HepG2 (cell line): ENCODE results near the gene BCL6. TPM values are rescaled to one million over a fixed set of nuclear protein-coding genes. Genes with fewer than 3 reads are reported as not detected.
A peak's percentile ranks its signal among the peaks of the same experiment; 100 is the strongest.

Experiments
- AFF4 ChIP-seq: sonication (generic); formaldehyde crosslinking; IDR thresholded peaks from 2 replicates; pipeline ENCODE4 v1.4.0; 2020; ENCODE audit warnings: missing genetic modification reagents
- AKAP8 ChIP-seq: sonication (generic); formaldehyde crosslinking; IDR thresholded peaks from 2 replicates; pipeline ENCODE4 v1.5.1; 2020; ENCODE audit warnings: mild to moderate bottlenecking, missing genetic modification reagents
- ASH2L ChIP-seq: fragments of 300-600, 200-600 bp; sonication (generic); IDR thresholded peaks from 2 replicates; pipeline ENCODE4 v1.7.0; 2017; ENCODE audit warnings: low read depth, mild to moderate bottlenecking, moderate library complexity, mixed read lengths, low read length; ENCODE audit not compliant: insufficient read length
- HBP1 ChIP-seq: IDR thresholded peaks from 2 replicates; pipeline ENCODE4 v1.6.1; 2016; ENCODE audit warnings: low read depth, control low read depth
- HDAC1 ChIP-seq: sonication (generic); formaldehyde crosslinking; IDR thresholded peaks from 2 replicates; pipeline ENCODE4 v1.5.1; 2020; ENCODE audit warnings: mild to moderate bottlenecking, missing genetic modification reagents
- HNRNPL ChIP-seq: fragments of 200-400 bp; formaldehyde crosslinking; IDR thresholded peaks from 2 replicates; pipeline ENCODE4 v1.6.1; 2017; ENCODE audit warnings: mild to moderate bottlenecking, low read depth, low read length
- NFIC ChIP-seq: IDR thresholded peaks from 2 replicates; pipeline ENCODE4 v1.6.1; 2012; ENCODE audit warnings: mild to moderate bottlenecking, low read length, inconsistent platforms
- POLR2A ChIP-seq, 2 experiments: IDR thresholded peaks; 2 replicates each; pipeline ENCODE4 v1.6.1; 2011; ENCODE audit warnings: low read depth in 2 of 2, low read length in 2 of 2, mild to moderate bottlenecking in 1 of 2, moderate library complexity in 1 of 2; ENCODE audit not compliant: insufficient read depth in 1 of 2
- POLR2AphosphoS5 ChIP-seq: IDR thresholded peaks from 2 replicates; pipeline ENCODE4 v1.6.1; 2012; ENCODE audit warnings: low read depth, low read length
- RBFOX2 ChIP-seq: fragments of 200-400 bp; formaldehyde crosslinking; IDR thresholded peaks from 2 replicates; pipeline ENCODE4 v1.6.1; 2017; ENCODE audit warnings: low read depth, mild to moderate bottlenecking, low read length
- REL ChIP-seq: sonication (generic); formaldehyde crosslinking; conservative IDR thresholded peaks from 2 replicates; pipeline ENCODE4 v1.8.0; 2022; ENCODE audit warnings: mild to moderate bottlenecking, missing genetic modification reagents, moderate library complexity
- SIN3A ChIP-seq: IDR thresholded peaks from 2 replicates; pipeline ENCODE4 v1.6.1; 2011; ENCODE audit warnings: low read depth, mild to moderate bottlenecking, control low read depth, low read length, borderline replicate concordance
- SSRP1 ChIP-seq: IDR thresholded peaks from 2 replicates; pipeline ENCODE4 v1.6.1; 2016; ENCODE audit warnings: control low read depth
- TSC22D2 ChIP-seq: sonication (generic); formaldehyde crosslinking; IDR thresholded peaks from 2 replicates; pipeline ENCODE4 v1.5.1; 2020; ENCODE audit warnings: missing genetic modification reagents, mild to moderate bottlenecking, borderline replicate concordance
- UBTF ChIP-seq: sonication (generic); formaldehyde crosslinking; IDR thresholded peaks from 2 replicates; pipeline ENCODE4 v1.4.0; 2020; ENCODE audit warnings: mild to moderate bottlenecking, missing genetic modification reagents
- ZNF44 ChIP-seq: sonication (generic); formaldehyde crosslinking; IDR thresholded peaks from 2 replicates; pipeline ENCODE4 v1.5.1; 2020; ENCODE audit warnings: mild to moderate bottlenecking, missing genetic modification reagents
- ZNF558 ChIP-seq: sonication (generic); formaldehyde crosslinking; IDR thresholded peaks from 2 replicates; pipeline ENCODE4 v1.9.0; 2022; ENCODE audit warnings: mild to moderate bottlenecking, missing genetic modification reagents, borderline replicate concordance
- ZNF563 ChIP-seq: sonication (generic); formaldehyde crosslinking; IDR thresholded peaks from 2 replicates; pipeline ENCODE4 v1.8.0; 2022; ENCODE audit warnings: mild to moderate bottlenecking, moderate library complexity, missing genetic modification reagents
- ZNF784 ChIP-seq: sonication (generic); formaldehyde crosslinking; IDR thresholded peaks from 2 replicates; pipeline ENCODE4 v1.5.1; 2020; ENCODE audit warnings: missing genetic modification reagents, mild to moderate bottlenecking, borderline replicate concordance
- ZNF879 ChIP-seq: sonication (generic); formaldehyde crosslinking; IDR thresholded peaks from 2 replicates; pipeline ENCODE4 v1.8.1; 2023; ENCODE audit warnings: missing genetic modification reagents
- polyA plus RNA-seq, 8 experiments: library from polyadenylated mRNA; depleted of rRNA in 3 of 8; stranded (reverse) in 7 of 8; unstranded in 1 of 8; fragments of >200 nt; fragmentation: Illumina TruSeq in 4 of 8; extraction: Trizol in 4 of 8; gene quantifications; 2 replicates each; pipeline versions ENCODE4 v1.2.1 to v1.2.3, GENCODE V29; 2011 to 2016; ENCODE audit warnings: low read depth in 4 of 8, missing spikeins in 1 of 8, mixed read lengths in 1 of 8; ENCODE audit not compliant: insufficient read depth in 1 of 8
- total RNA-seq, 5 experiments: library from RNA; depleted of rRNA; stranded (reverse); fragments of >200 nt; fragmentation: Illumina TruSeq; extraction: Trizol; gene quantifications; 2 replicates each; pipeline ENCODE4 v1.2.3, GENCODE V29; 2016; ENCODE audit warnings: low read depth in 1 of 5

The BCL6 gene
- total and polyA plus RNA-seq, 2 of the 13 experiments (the other 11 are each of a cell fraction or from before 2014, with no cell fraction given) = 21.2 to 53.7 TPM

GRCh38 chr3:187744169-187745151 is 808 bp downstream of the BCL6 start (continued):
- TF ChIP-seq AKAP8 (CRISPR knock-in tag) (peak; percentile 54; the same call in 1 of the 2 replicates), HNRNPL (0 out of 2 replicates have a peak, but pooled peaks have one; percentile 28), ZNF44 (CRISPR knock-in tag) (no peak), NFIC (peak; percentile 39; the same call in 1 of the 2 replicates), POLR2A (IDR thresholded peaks at IDR 0.05; ENCODE audit: insufficient read depth in 1 of 2, low read depth in 2 of 2, low read length in 2 of 2) (peak; percentile 12 to 18; a peak in 1 of 4 replicates), ZNF563 (CRISPR knock-in tag) (0 out of 2 replicates have a peak, but pooled peaks have one; percentile 25), REL (0 out of 2 replicates have a peak, but pooled peaks have one; percentile 19), ZNF879 (peak; percentile 34; the same call in 1 of the 2 replicates), SSRP1 (CRISPR knock-in tag) (peak; percentile 62; the same call in 1 of the 2 replicates), RBFOX2 (peak; percentile 79), AFF4 (peak; percentile 86), HBP1 (CRISPR knock-in tag) (0 out of 2 replicates have a peak, but pooled peaks have one; percentile 47), ZNF784 (CRISPR knock-in tag) (no peak), POLR2AphosphoS5 (0 out of 2 replicates have a peak, but pooled peaks have one; percentile 31), ZNF558 (0 out of 2 replicates have a peak, but pooled peaks have one; percentile 33), HDAC1 (CRISPR knock-in tag) (peak; percentile 5; the same call in 1 of the 2 replicates), UBTF (peak; percentile 36), ASH2L (no peak), SIN3A (0 out of 2 replicates have a peak, but pooled peaks have one; percentile 16), TSC22D2 (CRISPR knock-in tag) (0 out of 2 replicates have a peak, but pooled peaks have one; percentile 52)
